Heart right ventricle (tissue), 16 donors: ENCODE measurements around the gene EFNA4. TPM values are rescaled to one million over a fixed set of nuclear protein-coding genes. Genes with fewer than 3 reads are reported as not detected.

Experiments
- ATAC-seq, 8 donors: fragments of 200-7000 bp; cut with Tn5 transposase; one replicate each; pipeline ENCODE4 v1.9.1; 2020; ENCODE audit warnings: mild to moderate bottlenecking in 8 of 8, moderate library complexity in 8 of 8, moderate number of reproducible peaks in 1 of 8
- DNase-seq, 2 donors: peaks; one replicate each; pipeline ENCODE4 v3.0.0-alpha.2; 2020
- H3K27ac ChIP-seq, 10 donors: fragments of 200-600 bp; sonication (generic) in 2 of 10; one replicate each; pipeline versions ENCODE4 v1.5.0 to v1.8.0; 2020 to 2022; ENCODE audit warnings: mild to moderate bottlenecking in 3 of 10
- H3K27me3 ChIP-seq, 7 donors: fragments of 200-600 bp; one replicate each; pipeline ENCODE4 v1.8.0; 2021 to 2022; ENCODE audit warnings: mild to moderate bottlenecking in 2 of 7
- H3K36me3 ChIP-seq, 9 donors: fragments of 200-600 bp; sonication (generic) in 1 of 9; one replicate each; pipeline versions ENCODE4 v1.5.0 to v1.8.0; 2020 to 2022; ENCODE audit warnings: mild to moderate bottlenecking in 2 of 9
- H3K4me1 ChIP-seq, 9 donors: fragments of 200-600 bp; sonication (generic) in 1 of 9; one replicate each; pipeline versions ENCODE4 v1.5.0 to v1.8.0; 2020 to 2022; ENCODE audit warnings: mild to moderate bottlenecking in 4 of 9
- H3K4me3 ChIP-seq, 10 donors: fragments of 200-600 bp; sonication (generic) in 2 of 10; one replicate each; pipeline versions ENCODE4 v1.5.0 to v1.8.0; 2020 to 2022; ENCODE audit warnings: mild to moderate bottlenecking in 7 of 10, moderate library complexity in 2 of 10
- H3K9me3 ChIP-seq, 11 donors: fragments of 200-600 bp in 10 of 11; sonication (generic) in 2 of 11; one replicate each; pipeline versions ENCODE4 v1.5.0 to v1.8.0; 2013 to 2022; ENCODE audit warnings: mild to moderate bottlenecking in 2 of 11, control low read depth in 1 of 11, moderate library complexity in 1 of 11
- CTCF ChIP-seq, 9 donors: fragments of 200-600 bp; sonication (generic) in 2 of 9; IDR thresholded peaks; one replicate each; pipeline versions ENCODE4 v1.5.0 to v1.8.0; 2021 to 2022; ENCODE audit warnings: antibody characterized with exemption in 9 of 9, mild to moderate bottlenecking in 5 of 9, moderate library complexity in 1 of 9
- WGBS, 2 donors: extraction: QIAGEN DNeasy Blood & Tissue Kit; methylation state at CpG; one replicate each; pipeline ENCODE4 v1.1.7; 2013; ENCODE audit warnings: inconsistent platforms in 1 of 2; 5-methylcytosine and 5-hydroxymethylcytosine counted together
- intact Hi-C, 10 donors: fragments of 100-400 bp; cut with DNase I; formaldehyde crosslinking; loops; one replicate each; pipeline versions ENCODE4 v1.11.1 to v1.14.2; 2022
- polyA plus RNA-seq, 2 donors: library from polyadenylated mRNA; stranded (reverse); fragments of 200-250 nt; gene quantifications; one replicate each; pipeline ENCODE4 v1.2.3, GENCODE V29; 2013
- total RNA-seq, 10 donors: library from RNA; stranded (reverse); fragmentation: NEBNext Ultra II Directional in 3 of 10; extraction: Animal tissue kit (Norgen Biotek cat#: 25700) in 3 of 10; gene quantifications; one replicate each; pipeline versions ENCODE4 v1.2.1 to v1.2.4, GENCODE V29; 2021 to 2023
- donor health status: Arrhythmogenic right ventricular cardiomyopathy.
- donor health status: ischemic (EF 13 %, LVEDD 7.1; RV severe dilation, severe dysfunction).
- donor health status: healthy with polysubstance abuse.
- donor health status: DM: no; HTN: yes; CAD: no.
- donor health status: DM: no; HTN: no; CAD: no.
- donor health status: ischemic (EF 25% LVEDD 6.9; RV normal size, moderate dysfunction).
- donor health status: ischemic (EF 25% LVEDD 5.7; RV mildly dilated, moderate dysfunction).
- donor health status: healthy.
- donor health status: DM: yes; HTN: yes; CAD: no.
- donor health status: Ischemic cardiomyopathy.
- donor health status: ischemic (EF 35%, LVEDD 5.7; RV mildly dilated, moderate dysfunction).
- donor health status: nonischemic (EF 11% LVEDD 7.7; RV severe dilation, severe dysfunction).
- donor health status: DM: yes; HTN: yes; CAD: no.
- donor health status: PGD.
- donor health status: ischemic (EF 29% LVEDD 5.4; RV normal size, mild dysfunction).
- donor health status: nonischemic (EF 23%, LVEDD 6.1; RV moderate dilation, normal function).

Gene EFNA4
- total and polyA plus RNA-seq, 12 donors = 0.49 to 5.4 (median 1.9) TPM

GRCh38 chr1:155037851-155038441 is 25.6 kb upstream of the EFNA4 start:
- H3K27me3 ChIP-seq = no peaks in the 10 kb centered on the region
- WGBS, 2 donors = 90 to 93% methylated on average over 6 of the region's 6 CpGs
- H3K27ac ChIP-seq = no peak overlapping the region
- DNase-seq = no peak
- no peak for ATAC-seq
- H3K36me3 ChIP-seq = no peaks in the 10 kb centered on the region
- H3K4me3 ChIP-seq = no peak overlapping the region
- peaks cover 0 to 23% (median 2%) of the 10 kb centered on the region in 9 donors for H3K4me1 ChIP-seq
- no peaks in the 10 kb centered on the region for H3K9me3 ChIP-seq
- intact Hi-C loops = no loop called here
- no peak for TF ChIP-seq CTCF (IDR thresholded peaks at IDR 0.05)

- no peak overlapping the region for H3K27ac ChIP-seq
- 49 to 55% methylated on average over 8 of the region's 8 CpGs for WGBS, 2 donors
- H3K36me3 ChIP-seq = no peaks in the 10 kb centered on the region
- no peaks in the 10 kb centered on the region for H3K9me3 ChIP-seq
- ATAC-seq = peak in 2 of 8 donors; percentile 41 to 55
- peaks cover 0 to 23% (median 2%) of the 10 kb centered on the region in 9 donors for H3K4me1 ChIP-seq
- H3K4me3 ChIP-seq = no peak overlapping the region
- H3K27me3 ChIP-seq = no peaks in the 10 kb centered on the region
- no peak for DNase-seq
- intact Hi-C loops = no loop called here
- TF ChIP-seq CTCF (IDR thresholded peaks at IDR 0.05) = no peak
Observed at GRCh38 chr1:155038602-155039307, 24.8 kb upstream of the EFNA4 start.

- Histone ChIP-seq H3K27me3 (no peaks in the 10 kb centered on the region), H3K4me1 (peaks cover 0 to 24% (median 2%) of the 10 kb centered on the region in 9 donors), H3K4me3 (no peak overlapping the region), H3K27ac (no peak overlapping the region), H3K9me3 (no peaks in the 10 kb centered on the region), H3K36me3 (no peaks in the 10 kb centered on the region)
- 79% methylated on average over 4 of the region's 4 CpGs for WGBS, 2 donors
- intact Hi-C loops = no loop called here
- ATAC-seq = no peak
- DNase-seq = no peak
- TF ChIP-seq CTCF (IDR thresholded peaks at IDR 0.05) = no peak
Observed at GRCh38 chr1:155039308-155039669, 24.3 kb upstream of the EFNA4 start.

- DNase-seq (no peak), ATAC-seq (no peak)
- no peak for TF ChIP-seq CTCF (IDR thresholded peaks at IDR 0.05)
- Histone ChIP-seq H3K27ac (no peak overlapping the region), H3K9me3 (no peaks in the 10 kb centered on the region), H3K36me3 (no peaks in the 10 kb centered on the region), H3K4me1 (peaks cover 2 to 36% (median 10%) of the 10 kb centered on the region in 9 donors), H3K27me3 (no peaks in the 10 kb centered on the region), H3K4me3 (no peak overlapping the region)
- WGBS, 2 donors = 89 to 93% methylated on average over 14 of the region's 14 CpGs
- intact Hi-C loops = no loop called here
Observed at GRCh38 chr1:155040358-155041093, 23.0 kb upstream of the EFNA4 start.
